ENCODE data around the gene ADCY2.

DNA sequence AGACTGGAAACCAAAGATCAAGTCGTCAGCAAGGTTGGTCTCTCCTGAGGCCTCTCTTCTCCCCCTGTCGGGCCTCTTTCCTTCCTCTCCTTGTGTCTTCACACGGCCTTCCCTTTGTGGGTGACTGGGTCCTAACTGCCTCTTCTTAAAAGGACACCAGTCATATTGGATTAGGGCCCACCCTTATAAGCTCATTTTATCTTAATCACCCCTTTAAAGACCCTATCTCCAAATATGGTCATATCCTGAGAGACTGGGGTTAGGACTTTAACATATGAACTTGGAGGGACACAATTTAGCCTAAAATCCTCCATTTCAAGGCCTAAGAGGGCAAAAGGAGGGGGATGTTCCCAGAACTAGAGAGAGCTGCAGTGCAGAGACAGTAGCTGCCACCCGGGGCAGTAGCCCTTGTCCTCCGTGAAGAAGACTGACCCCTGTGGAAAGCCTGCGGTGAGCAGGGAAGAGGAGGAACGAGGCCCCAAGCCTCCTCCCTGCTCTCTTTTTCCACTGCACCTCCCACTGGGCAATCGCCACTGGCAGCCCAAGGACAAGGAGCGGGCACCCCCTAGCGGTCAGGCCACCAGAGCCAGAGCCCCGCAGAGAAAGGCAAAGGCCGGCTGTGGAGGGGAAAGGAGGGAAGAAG, 420.1 kb downstream of the ADCY2 start:
- TF ChIP-seq, protein P1, sequence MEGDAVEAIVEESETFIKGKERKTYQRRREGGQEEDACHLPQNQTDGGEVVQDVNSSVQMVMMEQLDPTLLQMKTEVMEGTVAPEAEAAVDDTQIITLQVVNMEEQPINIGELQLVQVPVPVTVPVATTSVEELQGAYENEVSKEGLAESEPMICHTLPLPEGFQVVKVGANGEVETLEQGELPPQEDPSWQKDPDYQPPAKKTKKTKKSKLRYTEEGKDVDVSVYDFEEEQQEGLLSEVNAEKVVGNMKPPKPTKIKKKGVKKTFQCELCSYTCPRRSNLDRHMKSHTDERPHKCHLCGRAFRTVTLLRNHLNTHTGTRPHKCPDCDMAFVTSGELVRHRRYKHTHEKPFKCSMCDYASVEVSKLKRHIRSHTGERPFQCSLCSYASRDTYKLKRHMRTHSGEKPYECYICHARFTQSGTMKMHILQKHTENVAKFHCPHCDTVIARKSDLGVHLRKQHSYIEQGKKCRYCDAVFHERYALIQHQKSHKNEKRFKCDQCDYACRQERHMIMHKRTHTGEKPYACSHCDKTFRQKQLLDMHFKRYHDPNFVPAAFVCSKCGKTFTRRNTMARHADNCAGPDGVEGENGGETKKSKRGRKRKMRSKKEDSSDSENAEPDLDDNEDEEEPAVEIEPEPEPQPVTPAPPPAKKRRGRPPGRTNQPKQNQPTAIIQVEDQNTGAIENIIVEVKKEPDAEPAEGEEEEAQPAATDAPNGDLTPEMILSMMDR (IDR thresholded peaks at IDR 0.05; ENCODE audit: insufficient read depth, low read length) = peak; percentile 78
- TF ChIP-seq, protein P2, sequence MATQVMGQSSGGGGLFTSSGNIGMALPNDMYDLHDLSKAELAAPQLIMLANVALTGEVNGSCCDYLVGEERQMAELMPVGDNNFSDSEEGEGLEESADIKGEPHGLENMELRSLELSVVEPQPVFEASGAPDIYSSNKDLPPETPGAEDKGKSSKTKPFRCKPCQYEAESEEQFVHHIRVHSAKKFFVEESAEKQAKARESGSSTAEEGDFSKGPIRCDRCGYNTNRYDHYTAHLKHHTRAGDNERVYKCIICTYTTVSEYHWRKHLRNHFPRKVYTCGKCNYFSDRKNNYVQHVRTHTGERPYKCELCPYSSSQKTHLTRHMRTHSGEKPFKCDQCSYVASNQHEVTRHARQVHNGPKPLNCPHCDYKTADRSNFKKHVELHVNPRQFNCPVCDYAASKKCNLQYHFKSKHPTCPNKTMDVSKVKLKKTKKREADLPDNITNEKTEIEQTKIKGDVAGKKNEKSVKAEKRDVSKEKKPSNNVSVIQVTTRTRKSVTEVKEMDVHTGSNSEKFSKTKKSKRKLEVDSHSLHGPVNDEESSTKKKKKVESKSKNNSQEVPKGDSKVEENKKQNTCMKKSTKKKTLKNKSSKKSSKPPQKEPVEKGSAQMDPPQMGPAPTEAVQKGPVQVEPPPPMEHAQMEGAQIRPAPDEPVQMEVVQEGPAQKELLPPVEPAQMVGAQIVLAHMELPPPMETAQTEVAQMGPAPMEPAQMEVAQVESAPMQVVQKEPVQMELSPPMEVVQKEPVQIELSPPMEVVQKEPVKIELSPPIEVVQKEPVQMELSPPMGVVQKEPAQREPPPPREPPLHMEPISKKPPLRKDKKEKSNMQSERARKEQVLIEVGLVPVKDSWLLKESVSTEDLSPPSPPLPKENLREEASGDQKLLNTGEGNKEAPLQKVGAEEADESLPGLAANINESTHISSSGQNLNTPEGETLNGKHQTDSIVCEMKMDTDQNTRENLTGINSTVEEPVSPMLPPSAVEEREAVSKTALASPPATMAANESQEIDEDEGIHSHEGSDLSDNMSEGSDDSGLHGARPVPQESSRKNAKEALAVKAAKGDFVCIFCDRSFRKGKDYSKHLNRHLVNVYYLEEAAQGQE (IDR thresholded peaks at IDR 0.05; ENCODE audit: insufficient replicate concordance, low read depth) = no peak
- TF ChIP-seq POLR2AphosphoS5 (IDR thresholded peaks at IDR 0.05; ENCODE audit: low read depth) = no peak

Data from HL-60 (cell line).